DOHH2 (cell line): ENCODE data around the gene FAM184A.

Experiments used
- CTCF ChIP-seq: fragments of 200-600 bp; sonication (generic); IDR thresholded peaks from one replicate; pipeline ENCODE4 v1.5.1; 2014; ENCODE audit warnings: antibody characterized with exemption, mild to moderate bottlenecking, low read depth, low read length; ENCODE audit not compliant: poor library complexity, severe bottlenecking
- EZH2phosphoT487 ChIP-seq: fragments of 200-600 bp; sonication (generic); IDR thresholded peaks from 2 replicates; pipeline ENCODE4 v1.6.1; 2017; ENCODE audit warnings: borderline replicate concordance, mild to moderate bottlenecking, antibody characterized with exemption, low read length, moderate library complexity, mixed read lengths

- TF ChIP-seq CTCF (no peak), EZH2phosphoT487 (no peak)
These were observed 147.8 kb downstream of the FAM184A start for GRCh38 chr6:118930680-118931079.
